Measurements from ENCODE around the gene PACC1.
"Not testable (repeated sequence)": the region's sequence is repeated elsewhere in the genome, so short reads cannot be mapped to it uniquely, and the experiment has no call there.

Gene PACC1

DNA sequence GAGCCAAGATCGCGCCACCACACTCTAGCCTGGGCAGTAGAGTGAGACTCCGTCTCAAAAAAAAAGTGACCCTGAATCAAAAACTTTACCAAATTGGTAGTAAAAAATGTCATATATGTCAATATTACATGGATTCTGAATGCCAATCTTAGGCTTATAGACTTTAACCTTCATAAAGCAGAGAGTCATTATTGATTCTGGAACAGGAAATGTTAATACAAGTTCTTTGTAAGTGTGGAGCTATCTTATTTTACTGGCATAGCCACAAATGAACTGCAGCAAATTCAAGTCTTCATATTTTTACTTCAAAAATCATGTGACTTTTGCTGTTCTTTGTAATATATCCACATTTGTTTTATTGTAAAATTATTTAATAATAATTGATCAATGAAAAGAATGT is 88.1 kb downstream of the PACC1 start:
- no peak for DNase-seq

- no peak for DNase-seq
Measured at GRCh38 chr1:212323066-212323465, 91.6 kb downstream of the PACC1 start.

- DNase-seq, result not testable (repeated sequence)
Measured at GRCh38 chr1:212321031-212321430, 93.7 kb downstream of the PACC1 start.

GRCh38 chr1:212317916-212318315 is 96.8 kb downstream of the PACC1 start:
- no peak for DNase-seq

DNA sequence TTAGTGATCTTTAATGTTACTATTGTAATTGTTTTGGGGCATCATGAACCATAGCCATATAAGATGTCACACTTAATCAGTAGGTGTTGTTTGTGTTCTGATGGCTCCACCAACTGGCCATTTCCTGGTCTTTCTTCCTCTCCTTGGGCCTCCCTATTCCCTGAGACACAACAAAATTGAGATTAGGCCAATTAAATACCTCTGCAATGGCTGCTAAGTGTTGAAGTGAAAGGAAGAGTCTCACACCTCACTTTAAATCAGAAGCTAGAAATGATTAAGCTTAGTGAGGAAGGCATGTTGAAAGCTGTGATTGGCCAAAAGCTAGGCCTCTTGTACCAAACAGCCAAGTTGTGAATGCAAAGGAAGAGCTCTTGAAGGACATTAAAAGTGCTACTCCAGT is 98.8 kb downstream of the PACC1 start:
- DNase-seq, result no peak

DNA sequence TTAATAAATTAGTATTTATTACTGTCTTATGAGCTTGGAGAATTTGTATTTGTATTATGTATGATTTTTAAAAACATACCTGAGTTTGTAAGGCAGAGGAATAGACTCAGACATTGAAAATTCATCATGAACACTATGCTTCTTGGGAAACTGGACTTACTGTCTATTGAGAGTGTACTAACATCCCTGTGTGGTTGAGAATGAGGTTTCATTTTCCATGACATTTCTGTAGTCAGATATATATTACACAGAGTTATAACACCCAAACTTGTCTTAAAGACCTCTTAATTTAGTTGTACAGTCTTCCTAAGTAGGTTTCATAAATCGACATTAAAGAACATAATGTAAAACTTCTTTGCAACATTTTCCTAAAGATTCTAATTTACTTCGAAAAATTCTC is 99.5 kb downstream of the PACC1 start:
- DNase-seq, result no peak

All from GDM1 (cell line).